Measurements from ENCODE around the gene PDIA4. TPM values are rescaled to one million over a fixed set of nuclear protein-coding genes. Genes with fewer than 3 reads are reported as not detected.

The PDIA4 gene
- total RNA-seq, 2 donors from 2014 or later, result 32.3 to 48.9 TPM

GRCh38 chr7:149060156-149060555 is 31.9 kb upstream of the PDIA4 start:
- DNase-seq (ENCODE audit: low spot score), result no peak
- no peak for TF ChIP-seq CTCF (IDR thresholded peaks at IDR 0.05)
- H3K9me3 ChIP-seq, result no peaks in the 10 kb centered on the region
- no peaks in the 10 kb centered on the region for H3K27me3 ChIP-seq
- no peak overlapping the region for H3K27ac ChIP-seq
- H3K36me3 ChIP-seq, result no peaks in the 10 kb centered on the region
- H3K4me3 ChIP-seq, result no peak overlapping the region
- peaks cover 0 to 6% of the 10 kb centered on the region in 2 donors for H3K4me1 ChIP-seq

GRCh38 chr7:149053885-149054284 is 25.6 kb upstream of the PDIA4 start:
- H3K27me3 ChIP-seq, result no peaks in the 10 kb centered on the region
- no peaks in the 10 kb centered on the region for H3K9me3 ChIP-seq
- H3K27ac ChIP-seq, result no peak overlapping the region
- no peak overlapping the region for H3K4me3 ChIP-seq
- DNase-seq (ENCODE audit: low spot score), result no peak
- no peak for TF ChIP-seq CTCF (IDR thresholded peaks at IDR 0.05)
- H3K36me3 ChIP-seq, result no peaks in the 10 kb centered on the region
- no peaks in the 10 kb centered on the region for H3K4me1 ChIP-seq

GRCh38 chr7:149053384-149053783 is 25.1 kb upstream of the PDIA4 start:
- no peaks in the 10 kb centered on the region for H3K27me3 ChIP-seq
- no peak for DNase-seq (ENCODE audit: low spot score)
- TF ChIP-seq CTCF (IDR thresholded peaks at IDR 0.05), result no peak
- H3K4me3 ChIP-seq, result no peak overlapping the region
- H3K4me1 ChIP-seq, result no peaks in the 10 kb centered on the region
- no peaks in the 10 kb centered on the region for H3K9me3 ChIP-seq
- H3K27ac ChIP-seq, result no peak overlapping the region
- H3K36me3 ChIP-seq, result no peaks in the 10 kb centered on the region

- no peak for TF ChIP-seq CTCF (IDR thresholded peaks at IDR 0.05)
- no peak for DNase-seq (ENCODE audit: low spot score)
- Histone ChIP-seq H3K4me1 (no peaks in the 10 kb centered on the region), H3K27me3 (no peaks in the 10 kb centered on the region), H3K9me3 (no peaks in the 10 kb centered on the region), H3K4me3 (no peak overlapping the region), H3K36me3 (no peaks in the 10 kb centered on the region), H3K27ac (no peak overlapping the region)
These were observed 22.6 kb upstream of the PDIA4 start for GRCh38 chr7:149050941-149051340.

- Histone ChIP-seq H3K36me3 (no peaks in the 10 kb centered on the region), H3K4me3 (no peak overlapping the region), H3K27ac (no peak overlapping the region), H3K4me1 (no peaks in the 10 kb centered on the region), H3K27me3 (no peaks in the 10 kb centered on the region), H3K9me3 (no peaks in the 10 kb centered on the region)
- DNase-seq (ENCODE audit: low spot score), result no peak
- no peak for TF ChIP-seq CTCF (IDR thresholded peaks at IDR 0.05)
These were observed 20.5 kb upstream of the PDIA4 start for GRCh38 chr7:149048805-149049204.

GRCh38 chr7:149046416-149046815 is 18.1 kb upstream of the PDIA4 start:
- no peak overlapping the region for H3K4me3 ChIP-seq
- no peak overlapping the region for H3K27ac ChIP-seq
- H3K27me3 ChIP-seq, result no peaks in the 10 kb centered on the region
- H3K4me1 ChIP-seq, result no peaks in the 10 kb centered on the region
- H3K36me3 ChIP-seq, result no peaks in the 10 kb centered on the region
- no peak for DNase-seq (ENCODE audit: low spot score)
- no peak for TF ChIP-seq CTCF (IDR thresholded peaks at IDR 0.05)
- no peaks in the 10 kb centered on the region for H3K9me3 ChIP-seq
